ENCODE results near the gene ADCK1. TPM values are rescaled to one million over a fixed set of nuclear protein-coding genes. Genes with fewer than 3 reads are reported as not detected.

Gene ADCK1
- total RNA-seq, 1 donor from 2014 or later: 10.8 TPM

- H3K27me3 ChIP-seq: no peaks in the 10 kb centered on the region
- no peak overlapping the region for H3K27ac ChIP-seq
These were observed 180.8 kb downstream of the ADCK1 start for GRCh38 chr14:77980475-77981321.

More at GRCh38 chr14:77980475-77981321, 180.8 kb downstream of the ADCK1 start:
- peak in 1 of 2 donors; percentile 69 for DNase-seq (ENCODE audit: extremely low spot score in 2 of 2)
- peak overlapping the region in 1 of 2 donors; percentile 25 for H3K4me3 ChIP-seq
- no peaks in the 10 kb centered on the region for H3K9me3 ChIP-seq
- intact Hi-C loops (cut with DNase I): no loop called here
- H3K4me1 ChIP-seq: peaks cover 6% of the 10 kb centered on the region
- no peaks in the 10 kb centered on the region for H3K36me3 ChIP-seq
- TF ChIP-seq CTCF (IDR thresholded peaks at IDR 0.05): no peak
- no peak for TF ChIP-seq POLR2AphosphoS5 (IDR thresholded peaks at IDR 0.05; ENCODE audit: insufficient read depth in 1 of 2, low read depth in 1 of 2)
- TF ChIP-seq POLR2A (IDR thresholded peaks at IDR 0.05): no peak

Small RNA genes lying within 50 kb of the gene (small RNA-seq; reads per million reads assigned to genes)
- gene RF00019: not detected

Other genes with a start within 250 kb of the ADCK1 start
- gene SPTLC2, start 183.5 kb upstream of the ADCK1 start, total RNA-seq: 23.1 TPM
- gene ALKBH1, start 92.1 kb upstream of the ADCK1 start, total RNA-seq: 8.3 TPM
- 90.1 TPM for gene SLIRP, start 92.0 kb upstream of the ADCK1 start, total RNA-seq
- gene SNW1, start 39.0 kb upstream of the ADCK1 start, total RNA-seq: 36.8 TPM

All from vagina (tissue), 2 donors.